Measurements from ENCODE around the gene RNF103. TPM values are rescaled to one million over a fixed set of nuclear protein-coding genes. Genes with fewer than 3 reads are reported as not detected.
"Not testable (repeated sequence)": the region's sequence is repeated elsewhere in the genome, so short reads cannot be mapped to it uniquely, and the experiment has no call there.

The RNF103 gene
- total RNA-seq: 28.2 and 37.4 TPM in 2 replicates

- Histone ChIP-seq H3K9me3 (ENCODE audit: low read depth, low read length) (no peaks in the 10 kb centered on the region), H3K79me2 (ENCODE audit: insufficient read depth, low read length) (peaks cover 38% of the 10 kb centered on the region), H3K4me3 (ENCODE audit: insufficient read depth, low read length) (peak within 1 kb of the TSS; percentile 95), H4K20me1 (ENCODE audit: insufficient read depth, low read length) (peaks cover 14% of the 10 kb centered on the region), H3K27ac (ENCODE audit: low read depth, low read length) (peak within 1 kb of the TSS; percentile 84), H3K4me2 (ENCODE audit: insufficient read depth, low read length) (peak within 1 kb of the TSS; percentile 92), H3K4me1 (ENCODE audit: insufficient read depth, low read length) (peaks cover 12% of the 10 kb centered on the region), H3K36me3 (ENCODE audit: insufficient read depth, low read length) (peaks cover 11% of the 10 kb centered on the region), H3K27me3 (ENCODE audit: insufficient read depth, low read length) (peaks cover 6% of the 10 kb centered on the region), H2AFZ (ENCODE audit: low read length) (peak within 1 kb of the TSS; percentile 97)
- TF ChIP-seq CTCF (IDR thresholded peaks at IDR 0.05; ENCODE audit: extremely low read depth, low read depth, low read length): no peak
- peak; percentile 99 for DNase-seq (ENCODE audit: insufficient read length, low spot score, missing footprints)
These were observed at the start of gene RNF103 for GRCh38 chr2:86623494-86624266. RNF103 (minus strand) TSS chr2:86623865; CDS start chr2:86622886, 979 bp downstream.

- DNase-seq (ENCODE audit: insufficient read length, low spot score, missing footprints): no peak
- H3K36me3 ChIP-seq (ENCODE audit: insufficient read depth, low read length): no peaks in the 10 kb centered on the region
- H3K4me1 ChIP-seq (ENCODE audit: insufficient read depth, low read length): no peaks in the 10 kb centered on the region
- TF ChIP-seq CTCF (IDR thresholded peaks at IDR 0.05; ENCODE audit: extremely low read depth, low read depth, low read length): no peak
- no peaks in the 10 kb centered on the region for H4K20me1 ChIP-seq (ENCODE audit: insufficient read depth, low read length)
- no peak overlapping the region for H3K4me2 ChIP-seq (ENCODE audit: insufficient read depth, low read length)
- no peaks in the 10 kb centered on the region for H3K27me3 ChIP-seq (ENCODE audit: insufficient read depth, low read length)
- no peaks in the 10 kb centered on the region for H3K9me3 ChIP-seq (ENCODE audit: low read depth, low read length)
- H3K4me3 ChIP-seq (ENCODE audit: insufficient read depth, low read length): no peak overlapping the region
- no peak overlapping the region for H3K27ac ChIP-seq (ENCODE audit: low read depth, low read length)
- H2AFZ ChIP-seq (ENCODE audit: low read length): no peak overlapping the region
- H3K79me2 ChIP-seq (ENCODE audit: insufficient read depth, low read length): no peaks in the 10 kb centered on the region
These were observed 49.3 kb upstream of the RNF103 start for GRCh38 chr2:86673011-86673410.

GRCh38 chr2:86672027-86672545 lies 48.4 kb upstream of the RNF103 start:
- TF ChIP-seq CTCF (IDR thresholded peaks at IDR 0.05; ENCODE audit: extremely low read depth, low read depth, low read length): no peak
- Histone ChIP-seq H3K27me3 (ENCODE audit: insufficient read depth, low read length) (no peaks in the 10 kb centered on the region), H4K20me1 (ENCODE audit: insufficient read depth, low read length) (no peaks in the 10 kb centered on the region), H3K9me3 (ENCODE audit: low read depth, low read length) (no peaks in the 10 kb centered on the region), H2AFZ (ENCODE audit: low read length) (no peak overlapping the region), H3K36me3 (ENCODE audit: insufficient read depth, low read length) (no peaks in the 10 kb centered on the region), H3K79me2 (ENCODE audit: insufficient read depth, low read length) (no peaks in the 10 kb centered on the region), H3K27ac (ENCODE audit: low read depth, low read length) (no peak overlapping the region), H3K4me2 (ENCODE audit: insufficient read depth, low read length) (no peak overlapping the region), H3K4me1 (ENCODE audit: insufficient read depth, low read length) (no peaks in the 10 kb centered on the region), H3K4me3 (ENCODE audit: insufficient read depth, low read length) (no peak overlapping the region)
- no peak for DNase-seq (ENCODE audit: insufficient read length, low spot score, missing footprints)

GRCh38 chr2:86671337-86671981 lies 47.8 kb upstream of the RNF103 start:
- no peak overlapping the region for H2AFZ ChIP-seq (ENCODE audit: low read length)
- no peaks in the 10 kb centered on the region for H3K27me3 ChIP-seq (ENCODE audit: insufficient read depth, low read length)
- H3K27ac ChIP-seq (ENCODE audit: low read depth, low read length): no peak overlapping the region
- no peaks in the 10 kb centered on the region for H3K9me3 ChIP-seq (ENCODE audit: low read depth, low read length)
- H3K36me3 ChIP-seq (ENCODE audit: insufficient read depth, low read length): no peaks in the 10 kb centered on the region
- DNase-seq (ENCODE audit: insufficient read length, low spot score, missing footprints): peak; percentile 49
- no peak overlapping the region for H3K4me2 ChIP-seq (ENCODE audit: insufficient read depth, low read length)
- TF ChIP-seq CTCF (IDR thresholded peaks at IDR 0.05; ENCODE audit: extremely low read depth, low read depth, low read length): no peak
- no peaks in the 10 kb centered on the region for H4K20me1 ChIP-seq (ENCODE audit: insufficient read depth, low read length)
- H3K79me2 ChIP-seq (ENCODE audit: insufficient read depth, low read length): no peaks in the 10 kb centered on the region
- H3K4me3 ChIP-seq (ENCODE audit: insufficient read depth, low read length): no peak overlapping the region
- no peaks in the 10 kb centered on the region for H3K4me1 ChIP-seq (ENCODE audit: insufficient read depth, low read length)

- H3K4me3 ChIP-seq (ENCODE audit: insufficient read depth, low read length); H3K27me3 ChIP-seq (ENCODE audit: insufficient read depth, low read length); H2AFZ ChIP-seq (ENCODE audit: low read length); H4K20me1 ChIP-seq (ENCODE audit: insufficient read depth, low read length); H3K36me3 ChIP-seq (ENCODE audit: insufficient read depth, low read length); DNase-seq (ENCODE audit: insufficient read length, low spot score, missing footprints); H3K27ac ChIP-seq (ENCODE audit: low read depth, low read length); H3K9me3 ChIP-seq (ENCODE audit: low read depth, low read length); H3K4me2 ChIP-seq (ENCODE audit: insufficient read depth, low read length); H3K4me1 ChIP-seq (ENCODE audit: insufficient read depth, low read length); H3K79me2 ChIP-seq (ENCODE audit: insufficient read depth, low read length): not testable (repeated sequence)
These were observed 45.7 kb upstream of the RNF103 start for GRCh38 chr2:86669323-86669722.

Data from osteoblast (primary cell).